Thyroid gland (tissue), 4 donors: Measurements from ENCODE around the gene RBM25. TPM values are rescaled to one million over a fixed set of nuclear protein-coding genes. Genes with fewer than 3 reads are reported as not detected.

Experiments used
- DNase-seq, 2 donors: peaks; one replicate each; pipeline ENCODE4 v3.0.0-alpha.2; 2019
- H3K27ac ChIP-seq, 3 donors: fragments of 200-600 bp; sonication (generic); 1 replicate in 2 of 3; 2 replicates in 1 of 3; pipeline ENCODE4 v1.5.1; 2016 to 2019; ENCODE audit warnings: mild to moderate bottlenecking in 1 of 3, moderate library complexity in 1 of 3
- H3K27me3 ChIP-seq: fragments of 200-600 bp; sonication (generic); one replicate; pipeline ENCODE4 v1.5.1; 2019
- H3K36me3 ChIP-seq, 2 donors: fragments of 200-600 bp; sonication (generic); one replicate each; pipeline ENCODE4 v1.5.1; 2016 to 2019
- H3K4me1 ChIP-seq, 2 donors: fragments of 200-600 bp; sonication (generic); one replicate each; pipeline ENCODE4 v1.5.1; 2017 to 2019
- H3K4me3 ChIP-seq, 3 donors: fragments of 200-600 bp; sonication (generic); replicated peaks in 1 of 3; 1 replicate in 2 of 3; 2 replicates in 1 of 3; pipeline ENCODE4 v1.5.1; 2016; ENCODE audit warnings: mild to moderate bottlenecking in 1 of 3
- H3K9me3 ChIP-seq: fragments of 200-600 bp; sonication (generic); one replicate; pipeline ENCODE4 v1.5.1; 2017
- POLR2A ChIP-seq, 2 donors: fragments of 450-650 bp; IDR thresholded peaks; one replicate each; pipeline ENCODE4 v1.6.1; 2017; ENCODE audit warnings: antibody characterized with exemption in 2 of 2, mild to moderate bottlenecking in 2 of 2, moderate library complexity in 1 of 2
- WGBS, 2 donors: methylation state at CpG; one replicate each; pipeline ENCODE4 v1.1.5; 2017; 5-methylcytosine and 5-hydroxymethylcytosine counted together
- intact Hi-C: fragments of 100-400 bp; cut with DNase I; formaldehyde crosslinking; loops from one replicate; pipeline ENCODE4 v1.15.1; 2023
- total RNA-seq, 4 donors: library from RNA; depleted of rRNA; stranded (reverse); fragments of >200 nt; gene quantifications; one replicate each; pipeline ENCODE4 v1.2.3, GENCODE V29; 2016
- TF ChIP-seq, protein P1 (sequence below), 6 experiments: fragments of 200-600 bp in 3 of 6; fragments of 450-650 bp in 3 of 6; sonication (generic) in 3 of 6; IDR thresholded peaks; one replicate each; pipeline ENCODE4 v1.5.1; 2016 to 2019; ENCODE audit warnings: antibody characterized with exemption in 6 of 6, mild to moderate bottlenecking in 2 of 6, inconsistent platforms in 1 of 6, moderate library complexity in 1 of 6

Gene RBM25
- total RNA-seq, 4 donors from 2014 or later = 56.0 to 103 (median 69.9) TPM

DNA sequence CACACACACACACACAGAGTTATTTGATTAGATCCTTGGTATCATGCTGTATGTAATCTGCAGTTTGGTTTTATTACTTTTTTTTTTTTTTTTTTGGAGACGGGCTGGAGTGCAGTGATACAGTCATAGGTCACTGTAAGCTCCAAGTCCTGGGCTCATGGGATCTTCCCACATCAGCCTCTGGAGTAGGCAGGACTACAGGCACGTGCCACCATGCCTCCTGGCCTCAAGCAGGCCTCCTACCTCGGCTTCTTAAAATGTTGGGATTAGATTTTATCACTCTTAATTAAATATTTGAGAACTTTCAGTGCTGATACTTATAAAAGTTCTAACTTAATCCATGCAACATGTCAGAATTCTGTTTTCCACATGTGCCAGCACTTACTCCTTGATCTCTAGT, 46.7 kb downstream of the RBM25 start:
- TF ChIP-seq, protein P1, sequence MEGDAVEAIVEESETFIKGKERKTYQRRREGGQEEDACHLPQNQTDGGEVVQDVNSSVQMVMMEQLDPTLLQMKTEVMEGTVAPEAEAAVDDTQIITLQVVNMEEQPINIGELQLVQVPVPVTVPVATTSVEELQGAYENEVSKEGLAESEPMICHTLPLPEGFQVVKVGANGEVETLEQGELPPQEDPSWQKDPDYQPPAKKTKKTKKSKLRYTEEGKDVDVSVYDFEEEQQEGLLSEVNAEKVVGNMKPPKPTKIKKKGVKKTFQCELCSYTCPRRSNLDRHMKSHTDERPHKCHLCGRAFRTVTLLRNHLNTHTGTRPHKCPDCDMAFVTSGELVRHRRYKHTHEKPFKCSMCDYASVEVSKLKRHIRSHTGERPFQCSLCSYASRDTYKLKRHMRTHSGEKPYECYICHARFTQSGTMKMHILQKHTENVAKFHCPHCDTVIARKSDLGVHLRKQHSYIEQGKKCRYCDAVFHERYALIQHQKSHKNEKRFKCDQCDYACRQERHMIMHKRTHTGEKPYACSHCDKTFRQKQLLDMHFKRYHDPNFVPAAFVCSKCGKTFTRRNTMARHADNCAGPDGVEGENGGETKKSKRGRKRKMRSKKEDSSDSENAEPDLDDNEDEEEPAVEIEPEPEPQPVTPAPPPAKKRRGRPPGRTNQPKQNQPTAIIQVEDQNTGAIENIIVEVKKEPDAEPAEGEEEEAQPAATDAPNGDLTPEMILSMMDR (IDR thresholded peaks at IDR 0.05) = no peak
- TF ChIP-seq POLR2A (IDR thresholded peaks at IDR 0.05) = no peak
- Histone ChIP-seq H3K27me3 (no peaks in the 10 kb centered on the region), H3K4me1 (no peaks in the 10 kb centered on the region), H3K4me3 (no peak overlapping the region), H3K27ac (no peak overlapping the region), H3K9me3 (no peaks in the 10 kb centered on the region), H3K36me3 (peaks cover 33 to 60% of the 10 kb centered on the region in 2 donors)
- intact Hi-C loops = no loop called here
- no peak for DNase-seq
- 80 to 87% methylated on average over 3 of the region's 3 CpGs for WGBS, 2 donors

DNA sequence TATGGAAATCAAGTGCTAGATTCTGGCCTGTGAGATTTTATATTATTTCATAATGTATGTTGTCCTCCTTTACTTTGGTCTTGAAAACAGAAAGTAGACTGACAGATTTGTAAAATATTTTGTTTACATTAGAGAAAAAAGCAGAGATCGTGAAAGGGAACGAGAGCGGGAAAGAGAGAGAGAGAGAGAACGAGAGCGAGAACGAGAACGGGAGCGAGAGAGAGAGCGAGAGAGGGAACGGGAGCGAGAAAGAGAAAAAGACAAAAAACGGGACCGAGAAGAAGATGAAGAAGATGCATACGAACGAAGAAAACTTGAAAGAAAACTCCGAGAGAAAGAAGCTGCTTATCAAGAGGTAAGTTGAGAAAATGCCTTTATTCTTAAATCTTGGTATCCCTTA, 47.4 kb downstream of the RBM25 start:
- H3K4me3 ChIP-seq = no peak overlapping the region
- H3K9me3 ChIP-seq = no peaks in the 10 kb centered on the region
- DNase-seq = no peak
- intact Hi-C loops = no loop called here
- H3K27ac ChIP-seq = no peak overlapping the region
- TF ChIP-seq, protein P1 (IDR thresholded peaks at IDR 0.05) = no peak
- no peak for TF ChIP-seq POLR2A (IDR thresholded peaks at IDR 0.05)
- H3K36me3 ChIP-seq = peaks cover 36 to 65% of the 10 kb centered on the region in 2 donors
- H3K27me3 ChIP-seq = no peaks in the 10 kb centered on the region
- 95 to 96% methylated on average over 16 of the region's 16 CpGs for WGBS, 2 donors
- no peaks in the 10 kb centered on the region for H3K4me1 ChIP-seq

DNA sequence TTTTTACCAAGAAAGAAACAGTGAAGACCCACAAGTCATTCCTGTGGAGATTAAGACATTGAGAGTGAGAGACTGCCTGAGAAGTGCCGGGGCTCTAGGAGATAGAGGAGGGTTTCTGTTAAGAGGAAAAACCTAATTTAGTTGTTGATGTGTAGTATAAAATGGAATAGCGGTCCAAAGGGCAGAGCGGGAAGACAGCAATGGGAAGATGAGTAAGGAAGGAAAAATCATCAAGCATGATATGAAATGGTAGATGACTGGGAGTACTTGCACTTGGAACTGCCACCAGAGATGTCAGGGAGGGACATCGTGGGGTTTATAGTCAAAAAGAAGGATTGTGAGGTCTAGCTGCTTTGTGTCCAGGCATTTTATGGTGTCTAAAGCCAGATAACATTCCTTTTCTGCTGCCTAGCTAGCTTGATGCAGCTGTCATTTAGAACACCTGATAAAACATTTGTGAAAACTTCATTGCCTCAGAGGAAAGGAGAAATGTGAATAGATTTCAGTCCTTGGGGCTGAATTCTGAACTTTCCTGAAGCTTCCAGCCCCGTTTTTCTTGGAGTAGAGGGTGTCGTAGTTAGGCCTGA, 57.8 kb downstream of the RBM25 start:
- Histone ChIP-seq H3K27ac (no peak overlapping the region), H3K36me3 (peaks cover 39 to 47% of the 10 kb centered on the region in 2 donors), H3K9me3 (no peaks in the 10 kb centered on the region), H3K27me3 (no peaks in the 10 kb centered on the region), H3K4me3 (no peak overlapping the region), H3K4me1 (no peaks in the 10 kb centered on the region)
- no peak for DNase-seq
- intact Hi-C loops = no loop called here
- 93 to 94% methylated on average over 6 of the region's 6 CpGs for WGBS, 2 donors
- TF ChIP-seq, protein P1 (IDR thresholded peaks at IDR 0.05) = no peak
- no peak for TF ChIP-seq POLR2A (IDR thresholded peaks at IDR 0.05)

DNA sequence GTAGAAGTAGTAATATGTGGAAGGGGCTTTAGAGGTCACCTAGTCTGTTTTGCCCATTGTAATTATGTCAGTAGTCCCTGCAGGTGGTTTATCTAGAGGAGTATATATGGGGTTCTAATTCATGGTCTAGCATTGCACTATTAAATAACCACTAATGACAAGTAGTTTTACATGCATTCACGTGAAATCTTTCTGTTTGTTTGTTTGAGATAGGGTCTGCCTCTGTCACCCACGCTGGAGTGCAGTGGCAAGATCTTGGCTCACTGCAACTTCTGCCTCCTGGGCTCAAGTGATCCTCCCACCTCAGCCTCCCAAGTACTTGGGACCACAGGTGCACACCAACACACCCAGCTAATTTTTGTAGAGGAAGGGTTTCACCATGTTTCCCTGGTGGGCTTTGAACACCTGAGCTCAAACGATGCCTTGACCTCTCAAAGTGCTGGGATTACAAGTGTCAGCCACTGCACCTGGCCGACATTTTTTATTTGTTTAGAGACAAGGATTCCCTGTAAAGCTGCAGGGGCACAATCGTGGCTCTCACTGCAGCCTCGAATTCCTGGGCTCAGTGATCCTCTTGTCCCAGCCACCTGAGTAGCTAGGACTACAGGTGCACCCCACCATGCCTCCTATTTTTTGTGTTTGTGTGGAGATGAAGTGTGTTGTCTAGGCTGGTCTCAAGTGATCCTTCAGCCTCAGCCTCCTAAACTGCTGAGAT, 66.0 kb downstream of the RBM25 start:
- intact Hi-C loops = no loop called here
- Histone ChIP-seq H3K4me3 (no peak overlapping the region), H3K36me3 (peaks cover 5 to 14% of the 10 kb centered on the region in 2 donors), H3K9me3 (no peaks in the 10 kb centered on the region), H3K27me3 (no peaks in the 10 kb centered on the region), H3K4me1 (no peaks in the 10 kb centered on the region), H3K27ac (no peak overlapping the region)
- DNase-seq = no peak
- TF ChIP-seq, protein P1 (IDR thresholded peaks at IDR 0.05) = no peak
- 59 to 62% methylated on average over 6 of the region's 6 CpGs for WGBS, 2 donors

DNA sequence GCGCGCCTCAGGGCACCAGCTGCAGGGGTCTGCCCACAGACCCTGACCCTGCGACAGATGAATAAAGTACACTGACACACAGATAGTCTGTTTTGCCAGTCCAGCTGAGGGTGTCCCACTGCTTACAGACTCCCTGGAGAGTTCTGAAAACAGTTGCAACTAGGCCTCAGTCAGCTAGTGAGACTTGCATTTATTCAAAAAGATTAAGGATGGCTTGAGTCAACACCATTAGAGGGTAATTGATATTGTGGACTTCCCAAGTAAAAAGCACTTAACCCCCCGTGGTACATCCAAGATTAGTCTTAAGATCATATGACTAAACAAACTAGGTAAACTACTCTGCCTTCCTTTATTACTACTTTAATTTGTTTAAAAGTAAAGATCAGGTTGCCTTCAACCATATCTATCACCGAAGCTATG, 66.8 kb downstream of the RBM25 start:
- WGBS, 2 donors = 71 to 74% methylated on average over 5 of the region's 5 CpGs
- peaks cover 0 to 10% of the 10 kb centered on the region in 2 donors for H3K36me3 ChIP-seq
- no peak overlapping the region for H3K27ac ChIP-seq
- H3K9me3 ChIP-seq = no peaks in the 10 kb centered on the region
- no peak for TF ChIP-seq POLR2A (IDR thresholded peaks at IDR 0.05)
- TF ChIP-seq, protein P1 (IDR thresholded peaks at IDR 0.05) = no peak
- H3K4me1 ChIP-seq = no peaks in the 10 kb centered on the region
- no peaks in the 10 kb centered on the region for H3K27me3 ChIP-seq
- intact Hi-C loops = no loop called here
- DNase-seq = no peak
- H3K4me3 ChIP-seq = no peak overlapping the region
